Posterior vena cava (tissue), 2 donors: ENCODE measurements around the gene PVR. TPM values are rescaled to one million over a fixed set of nuclear protein-coding genes. Genes with fewer than 3 reads are reported as not detected.

Source experiments
- DNase-seq: peaks from one replicate; pipeline ENCODE4 v3.0.0-alpha.2; 2020; ENCODE audit warnings: low spot score
- intact Hi-C, 2 donors: fragments of 100-400 bp; cut with DNase I; formaldehyde crosslinking; loops; one replicate each; pipeline versions ENCODE4 v1.14.1 to v1.14.2; 2022 to 2023
- total RNA-seq, 2 donors: library from RNA; stranded (reverse); fragmentation: NEBNext Ultra II Directional; extraction: Animal tissue kit (Norgen Biotek cat#: 25700); gene quantifications; one replicate each; pipeline ENCODE4 v1.2.1, GENCODE V29; 2021
- donor health status: DM: yes; HTN: yes; CAD: no.
- donor health status: DM: yes; HTN: yes; CAD: no.

Gene PVR
- total RNA-seq, 2 donors from 2014 or later, result 22.4 to 35.6 TPM

GRCh38 chr19:44637390-44637764, 6.3 kb upstream of the PVR start:
- intact Hi-C loops, result no loop called here
- peak; percentile 23 for DNase-seq

GRCh38 chr19:44640518-44640917, 3.2 kb upstream of the PVR start:
- intact Hi-C loops, result no loop called here
- peak; percentile 13 for DNase-seq

GRCh38 chr19:44641501-44642265, 2.0 kb upstream of the PVR start:
- intact Hi-C loops, result no loop called here
- peak; percentile 55 for DNase-seq

GRCh38 chr19:44642377-44642776, 1.3 kb upstream of the PVR start:
- DNase-seq, result no peak
- intact Hi-C loops, result no loop called here

- intact Hi-C loops, result no loop called here
- DNase-seq, result peak; percentile 51
These were observed 799 bp downstream of the PVR start for GRCh38 chr19:44644402-44645016.

- no peak for DNase-seq
- intact Hi-C loops, result no loop called here
These were observed 1.8 kb downstream of the PVR start for GRCh38 chr19:44645407-44646048.

GRCh38 chr19:44646049-44646416, 2.3 kb downstream of the PVR start:
- intact Hi-C loops, result no loop called here
- no peak for DNase-seq

GRCh38 chr19:44647144-44647543, 3.4 kb downstream of the PVR start:
- intact Hi-C loops, result no loop called here
- DNase-seq, result peak; percentile 76

- DNase-seq, result peak; percentile 46
- intact Hi-C loops, result no loop called here
These were observed 5.0 kb downstream of the PVR start for GRCh38 chr19:44648631-44649251.

GRCh38 chr19:44649578-44650145, 6.0 kb downstream of the PVR start:
- DNase-seq, result peak; percentile 76
- intact Hi-C loops, result no loop called here

GRCh38 chr19:44653343-44653742, 9.6 kb downstream of the PVR start:
- intact Hi-C loops, result no loop called here
- peak; percentile 23 for DNase-seq

GRCh38 chr19:44653977-44654774, 10.5 kb downstream of the PVR start:
- intact Hi-C loops, result no loop called here
- peak; percentile 93 for DNase-seq

GRCh38 chr19:44657211-44657921, 13.7 kb downstream of the PVR start:
- intact Hi-C loops, result loop anchor here in 1 of 2 donors (5.0 kb wide), 1 partner anchor 85 kb away; no protein-coding TSS in a partner anchor
- DNase-seq, result peak; percentile 90

- peak; percentile 5 for DNase-seq
- intact Hi-C loops, result loop anchor here in 1 of 2 donors (5.0 kb wide), 1 partner anchor 86 kb away; no protein-coding TSS in a partner anchor
These were observed 14.5 kb downstream of the PVR start for GRCh38 chr19:44658069-44658733.

GRCh38 chr19:44660081-44660480, 16.4 kb downstream of the PVR start:
- DNase-seq, result peak; percentile 58
- intact Hi-C loops, result loop anchor here in 1 of 2 donors (5.0 kb wide), 1 partner anchor 88 kb away; no protein-coding TSS in a partner anchor

GRCh38 chr19:44661205-44661604, 17.5 kb downstream of the PVR start:
- intact Hi-C loops, result loop anchor here in 1 of 2 donors (5.0 kb wide), 1 partner anchor 89 kb away; no protein-coding TSS in a partner anchor
- DNase-seq, result no peak

GRCh38 chr19:44661904-44662303, 18.2 kb downstream of the PVR start:
- intact Hi-C loops, result loop anchor here in 1 of 2 donors (5.0 kb wide), 1 partner anchor 90 kb away; no protein-coding TSS in a partner anchor

More at GRCh38 chr19:44661904-44662303, 18.2 kb downstream of the PVR start:
- DNase-seq, result no peak
